A673 (cell line): ENCODE results near the gene RTN4RL1.

Experiments used
- CTCF ChIP-seq: fragments of 300-800, 200-600 bp; sonication (generic); conservative IDR thresholded peaks from 2 replicates; pipeline ENCODE4 v1.5.1; 2017; ENCODE audit warnings: low read depth, mild to moderate bottlenecking, antibody characterized with exemption, low read length, moderate library complexity, mixed read lengths
- EZH2 ChIP-seq: fragments of 200-600 bp; sonication (generic); IDR thresholded peaks from 2 replicates; pipeline ENCODE4 v1.6.1; 2017; ENCODE audit warnings: borderline replicate concordance, low read depth, mild to moderate bottlenecking, mixed read lengths, antibody characterized with exemption, low read length; ENCODE audit not compliant: poor library complexity, severe bottlenecking

- no peak for TF ChIP-seq CTCF
- no peak for TF ChIP-seq EZH2
Measured at GRCh38 chr17:2004435-2004952, 20.6 kb downstream of the RTN4RL1 start.
